H1 (cell line): ENCODE results near the gene RXRA. TPM values are rescaled to one million over a fixed set of nuclear protein-coding genes. Genes with fewer than 3 reads are reported as not detected.

Source experiments
- CHD2 ChIP-seq: IDR thresholded peaks from 2 replicates; pipeline ENCODE4 v1.6.1; 2012; ENCODE audit warnings: low read length, improper control_type of control experiment
- POLR2AphosphoS5 ChIP-seq: IDR thresholded peaks from 2 replicates; pipeline ENCODE4 v1.6.1; 2011; ENCODE audit warnings: low read depth, low read length
- RNF2 ChIP-seq: fragments of 200-900, 300-1000 bp; sonication (generic); IDR thresholded peaks from 2 replicates; pipeline ENCODE4 v1.7.1; 2016; ENCODE audit warnings: borderline replicate concordance, low read depth, mild to moderate bottlenecking, antibody characterized with exemption, low read length; ENCODE audit not compliant: poor library complexity, severe bottlenecking; ENCODE audit errors: missing control alignments
- SIRT6 ChIP-seq: IDR thresholded peaks from one replicate; pipeline ENCODE4 v1.7.1; 2012; ENCODE audit warnings: low read length, inconsistent platforms
- USF2 ChIP-seq: IDR thresholded peaks from 2 replicates; pipeline ENCODE4 v1.6.1; 2011; ENCODE audit warnings: low read length, improper control_type of control experiment
- polyA plus RNA-seq, 7 experiments: library from polyadenylated mRNA; depleted of rRNA in 3 of 7; stranded (reverse) in 5 of 7; unstranded in 2 of 7; fragments of >200 nt in 5 of 7; fragments of 200-250 nt in 2 of 7; gene quantifications; 1 replicate in 5 of 7; 2 replicates in 1 of 7; 4 replicates in 1 of 7; pipeline versions ENCODE4 v1.2.1 to v1.2.3, GENCODE V29; 2011 to 2013; ENCODE audit warnings: missing spikeins in 2 of 7, mixed read lengths in 2 of 7
- total RNA-seq: library from RNA; stranded (reverse); fragmentation: NEBNext Ultra II Directional; extraction: Animal tissue kit (Norgen Biotek cat#: 25700); gene quantifications from 2 replicates; pipeline ENCODE4 v1.2.1, GENCODE V29; 2021

RXRA gene
- total and polyA plus RNA-seq, 2 of the 8 experiments (the other 6 are each of a cell fraction or from before 2014, with no cell fraction given): 9.8 to 29.4 TPM

GRCh38 chr9:134426436-134426835 is 100.2 kb downstream of the RXRA start (continued):
- TF ChIP-seq USF2 (no peak), SIRT6 (no peak), RNF2 (no peak), POLR2AphosphoS5 (no peak), CHD2 (no peak)
